Measurements from ENCODE around the gene ETFA. TPM values are rescaled to one million over a fixed set of nuclear protein-coding genes. Genes with fewer than 3 reads are reported as not detected.

Gene ETFA
- total and polyA plus RNA-seq, 2 of the 8 experiments (the other 6 are each of a cell fraction or from before 2014, with no cell fraction given), result 60.9 to 90.0 TPM

DNA sequence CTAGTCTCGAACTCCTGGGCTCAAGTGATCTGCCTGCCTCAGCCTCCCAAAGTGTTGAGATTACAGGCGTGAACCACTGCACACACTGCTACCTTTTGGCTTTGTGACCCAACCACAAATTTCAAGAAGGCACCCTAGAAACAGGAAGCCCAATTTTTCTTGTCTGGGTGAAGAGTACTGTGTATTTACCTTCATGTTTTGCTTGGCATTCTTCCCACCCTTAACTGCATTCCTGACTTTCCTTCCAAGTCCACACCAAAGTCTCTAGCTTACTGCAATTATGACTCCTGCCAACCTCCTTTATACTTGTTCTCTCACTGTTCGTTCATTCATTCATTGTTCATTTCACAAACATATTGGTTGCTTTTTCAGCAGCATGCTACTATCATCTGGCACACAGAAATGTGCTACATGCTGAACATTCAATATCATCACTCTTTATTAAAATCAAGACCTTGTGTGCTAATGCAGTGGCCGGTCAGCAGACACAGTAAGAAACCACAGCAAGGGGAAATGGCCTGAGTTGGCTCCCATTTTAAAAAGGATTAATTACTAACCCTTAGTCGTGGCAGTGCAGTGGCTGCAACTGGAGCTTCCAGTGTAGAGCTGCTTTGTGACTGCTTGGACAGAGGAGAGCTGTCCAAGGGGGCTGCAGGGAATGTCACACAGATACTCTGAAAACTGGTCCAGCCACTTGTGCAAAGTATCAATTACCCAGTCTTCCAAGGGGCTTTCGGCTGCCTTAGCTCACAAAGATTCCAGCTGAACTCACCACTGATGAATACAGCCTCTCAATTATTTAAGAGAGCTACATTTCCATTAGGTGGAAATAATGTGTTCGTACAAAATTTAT is 94.0 kb downstream of the ETFA start:
- Histone ChIP-seq H3K18ac (ENCODE audit: extremely low read depth, low read length) (no peak overlapping the region), H3K23me2 (ENCODE audit: low read depth, low read length) (no peaks in the 10 kb centered on the region), H3K9me3 (ENCODE audit: insufficient read depth in 2 of 2, low read depth in 1 of 2, low read length in 1 of 2) (no peaks in the 10 kb centered on the region), H3K14ac (ENCODE audit: insufficient read length) (no peak overlapping the region), H3K79me2 (ENCODE audit: control insufficient read depth in 1 of 2, insufficient read depth in 2 of 2, low read length in 2 of 2) (no peaks in the 10 kb centered on the region), H3K27ac (ENCODE audit: low read depth, low read length) (no peak overlapping the region), H3K23ac (ENCODE audit: insufficient read length) (no peak overlapping the region), H2AK5ac (ENCODE audit: low read depth, low read length) (no peak overlapping the region), H3K4me3 (ENCODE audit: extremely low read depth in 1 of 4, insufficient read depth in 2 of 4, low read depth in 3 of 4, low read length in 4 of 4) (no peak overlapping the region), H3K4me1 (replicated peaks in 1 of 4; ENCODE audit: control insufficient read depth in 3 of 4, insufficient read depth in 4 of 4, low read length in 3 of 4) (no peaks in the 10 kb centered on the region), H3K27me3 (replicated peaks in 1 of 4; ENCODE audit: control insufficient read depth in 3 of 4, extremely low read depth in 1 of 4, insufficient read depth in 3 of 4, low read length in 3 of 4) (no peaks in the 10 kb centered on the region), H2BK15ac (ENCODE audit: low read length) (no peak overlapping the region), H3K56ac (replicated peaks; ENCODE audit: insufficient read length, low read depth, low read length) (no peak overlapping the region), H4K20me1 (replicated peaks in 1 of 2; ENCODE audit: control insufficient read depth in 1 of 2, insufficient read depth in 2 of 2, low read length in 2 of 2) (no peaks in the 10 kb centered on the region), H2BK5ac (ENCODE audit: low read depth, low read length) (no peak overlapping the region), H3K4me2 (ENCODE audit: insufficient read depth in 1 of 2, low read depth in 2 of 2, low read length in 2 of 2) (no peak overlapping the region), H2AFZ (ENCODE audit: low read length) (no peak overlapping the region), H3K4ac (replicated peaks; ENCODE audit: insufficient read length, low read depth, low read length) (no peak overlapping the region), H3K36me3 (ENCODE audit: control insufficient read depth in 2 of 4, insufficient read depth in 4 of 4, low read length in 3 of 4) (peaks cover 0 to 4% (median 0%) of the 10 kb centered on the region in 4 experiments; a peak in 2 of 8 replicates), H4K5ac (ENCODE audit: insufficient read length, low read depth, low read length) (no peak overlapping the region), H3K79me1 (ENCODE audit: low read depth, low read length) (no peaks in the 10 kb centered on the region), H2BK20ac (ENCODE audit: low read length) (no peak overlapping the region), H2BK120ac (replicated peaks; ENCODE audit: low read depth, low read length) (no peak overlapping the region), H2BK12ac (ENCODE audit: low read depth, low read length) (no peak overlapping the region), H4K8ac (ENCODE audit: extremely low read depth, insufficient read depth, low read length) (no peak overlapping the region), H3K9ac (replicated peaks in 1 of 4; ENCODE audit: extremely low read depth in 1 of 4, low read depth in 3 of 4, low read length in 3 of 4) (no peak overlapping the region), H4K91ac (replicated peaks; ENCODE audit: insufficient read length, low read length) (no peak overlapping the region)
- POLR2A ChIA-PET (ENCODE audit: partially characterized antibody), result no interaction called here
- FAIRE-seq, result no peak
- CTCF ChIA-PET (ENCODE audit: partially characterized antibody), result interaction anchor here (0.8 to 1.6 kb wide), 6 partner anchors 11 to 116 kb away, joined by 3 to 6 read pairs (median 4); no protein-coding TSS in a partner anchor
- DNase-seq (ENCODE audit: low read depth in 1 of 2, low spot score in 2 of 2), result no peak
- 87% methylated on average over 7 of the region's 7 CpGs; no CpG with 5 or more reads in 1 of the 2 experiments for WGBS, 2 experiments (ENCODE audit: extremely low coverage in 1 of 2, insufficient coverage in 1 of 2, insufficient read length in 1 of 2, insufficient replicate concordance in 2 of 2, low coverage in 1 of 2, low lambda C conversion rate in 2 of 2, missing lambda C conversion rate in 1 of 2)
- TF ChIP-seq, protein P1, sequence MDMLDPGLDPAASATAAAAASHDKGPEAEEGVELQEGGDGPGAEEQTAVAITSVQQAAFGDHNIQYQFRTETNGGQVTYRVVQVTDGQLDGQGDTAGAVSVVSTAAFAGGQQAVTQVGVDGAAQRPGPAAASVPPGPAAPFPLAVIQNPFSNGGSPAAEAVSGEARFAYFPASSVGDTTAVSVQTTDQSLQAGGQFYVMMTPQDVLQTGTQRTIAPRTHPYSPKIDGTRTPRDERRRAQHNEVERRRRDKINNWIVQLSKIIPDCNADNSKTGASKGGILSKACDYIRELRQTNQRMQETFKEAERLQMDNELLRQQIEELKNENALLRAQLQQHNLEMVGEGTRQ (IDR thresholded peaks at IDR 0.05; ENCODE audit: low read length), result no peak
- TF ChIP-seq JUND (IDR thresholded peaks at IDR 0.05; ENCODE audit: low read length), result no peak
- TF ChIP-seq BACH1 (IDR thresholded peaks at IDR 0.05; ENCODE audit: low read length), result no peak
- TF ChIP-seq SRF (IDR thresholded peaks at IDR 0.05; ENCODE audit: low read depth, low read length), result no peak
- no peak for TF ChIP-seq CBX5 (IDR thresholded peaks at IDR 0.05; ENCODE audit: low read depth, low read length)
- no peak for TF ChIP-seq EP300 (IDR thresholded peaks at IDR 0.05; ENCODE audit: borderline replicate concordance in 1 of 2, low read depth in 2 of 2, low read length in 2 of 2)
- TF ChIP-seq YY1 (IDR thresholded peaks at IDR 0.05; ENCODE audit: low read depth, low read length), result no peak
- TF ChIP-seq HDAC6 (IDR thresholded peaks at IDR 0.05; ENCODE audit: low read depth, low read length), result no peak
- TF ChIP-seq SIN3A (conservative IDR thresholded peaks at IDR 0.05 in 1 of 2, IDR thresholded peaks at IDR 0.05 in 1 of 2; ENCODE audit: low read depth in 1 of 2, low read length in 2 of 2), result no peak
- no peak for TF ChIP-seq TBP (IDR thresholded peaks at IDR 0.05; ENCODE audit: low read depth, low read length)
- no peak for TF ChIP-seq TCF12 (IDR thresholded peaks at IDR 0.05; ENCODE audit: low read depth, low read length)
- TF ChIP-seq NRF1 (IDR thresholded peaks at IDR 0.05; ENCODE audit: low read depth, low read length), result no peak

Data from H1 (cell line).